ENCODE results near the gene SLC19A1. TPM values are rescaled to one million over a fixed set of nuclear protein-coding genes. Genes with fewer than 3 reads are reported as not detected.

The SLC19A1 gene
- total RNA-seq (2022): 16.0 and 25.4 TPM in 2 replicates
- percentile 43 among the genes with signal in this experiment for Bru-seq, nascent RNA
- BruChase-seq, experiment 1, labeled RNA remaining after a 6-hour chase: percentile 41 among the genes with signal in this experiment
- BruChase-seq, experiment 2, labeled RNA remaining after a 2-hour chase: percentile 47 among the genes with signal in this experiment
- long read RNA-seq, transcript SLC19A1-201 (6 exons, 3,811 nt): major isoform, 12 of 58 reads
- long read RNA-seq, partial matches to known transcripts: 15 of 58 reads
- long read RNA-seq, other reads (novel, unspliced or antisense): 31 of 58 reads

DNA sequence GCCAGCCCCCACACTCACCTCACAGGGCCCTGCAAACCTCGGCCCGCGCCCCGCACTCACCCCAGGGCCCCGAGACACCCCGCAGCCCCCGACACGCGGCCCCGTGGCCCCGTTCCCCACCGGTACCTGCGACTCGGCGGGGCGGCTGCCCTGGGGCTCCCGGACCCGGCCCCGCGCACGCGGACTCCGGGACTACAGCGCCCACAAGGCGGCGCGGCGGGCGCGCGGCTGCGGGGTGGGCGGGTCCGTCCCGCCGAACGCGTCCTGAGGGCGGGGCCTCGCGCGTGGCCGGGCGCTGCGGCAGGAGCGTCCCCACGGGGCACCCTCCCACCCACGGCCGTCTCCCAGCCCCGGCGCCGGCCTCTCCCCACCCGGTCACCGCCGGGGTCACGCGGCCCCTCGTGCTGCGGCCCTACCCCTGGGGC is at the start of gene SLC19A1:
Gene SLC19A1 (minus strand): TSS at position 199 of the 425 bp plus-strand sequence. CDS start 4,481 bp downstream, outside the sequence.
- no peaks in the 10 kb centered on the region for H3K36me3 Mint-ChIP-seq (ENCODE audit: insufficient read depth, unreplicated experiment)
- H3K9me3 Mint-ChIP-seq (ENCODE audit: unreplicated experiment): no peaks in the 10 kb centered on the region
- peak within 1 kb of the TSS; percentile 72 for H3K4me3 Mint-ChIP-seq (ENCODE audit: unreplicated experiment)
- peak; percentile 54 for DNase-seq (ENCODE audit: unreplicated experiment)
- H3K27ac Mint-ChIP-seq (ENCODE audit: low read depth, unreplicated experiment): no peak within 1 kb of the TSS
- no peaks in the 10 kb centered on the region for H3K27me3 Mint-ChIP-seq (ENCODE audit: insufficient read depth, unreplicated experiment)
- TF ChIP-seq, protein P1, sequence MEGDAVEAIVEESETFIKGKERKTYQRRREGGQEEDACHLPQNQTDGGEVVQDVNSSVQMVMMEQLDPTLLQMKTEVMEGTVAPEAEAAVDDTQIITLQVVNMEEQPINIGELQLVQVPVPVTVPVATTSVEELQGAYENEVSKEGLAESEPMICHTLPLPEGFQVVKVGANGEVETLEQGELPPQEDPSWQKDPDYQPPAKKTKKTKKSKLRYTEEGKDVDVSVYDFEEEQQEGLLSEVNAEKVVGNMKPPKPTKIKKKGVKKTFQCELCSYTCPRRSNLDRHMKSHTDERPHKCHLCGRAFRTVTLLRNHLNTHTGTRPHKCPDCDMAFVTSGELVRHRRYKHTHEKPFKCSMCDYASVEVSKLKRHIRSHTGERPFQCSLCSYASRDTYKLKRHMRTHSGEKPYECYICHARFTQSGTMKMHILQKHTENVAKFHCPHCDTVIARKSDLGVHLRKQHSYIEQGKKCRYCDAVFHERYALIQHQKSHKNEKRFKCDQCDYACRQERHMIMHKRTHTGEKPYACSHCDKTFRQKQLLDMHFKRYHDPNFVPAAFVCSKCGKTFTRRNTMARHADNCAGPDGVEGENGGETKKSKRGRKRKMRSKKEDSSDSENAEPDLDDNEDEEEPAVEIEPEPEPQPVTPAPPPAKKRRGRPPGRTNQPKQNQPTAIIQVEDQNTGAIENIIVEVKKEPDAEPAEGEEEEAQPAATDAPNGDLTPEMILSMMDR (IDR thresholded peaks at IDR 0.05; ENCODE audit: unreplicated experiment): peak; percentile 25
- POLR2A ChIA-PET: no interaction called here
- peaks cover 5% of the 10 kb centered on the region for H3K4me1 Mint-ChIP-seq (ENCODE audit: insufficient read depth, unreplicated experiment)
- intact Hi-C loops (cut with micrococcal nuclease): no loop called here
- CTCF ChIA-PET: no interaction called here
- no TSS peak for BruUV-seq (replicated peaks)

DNA sequence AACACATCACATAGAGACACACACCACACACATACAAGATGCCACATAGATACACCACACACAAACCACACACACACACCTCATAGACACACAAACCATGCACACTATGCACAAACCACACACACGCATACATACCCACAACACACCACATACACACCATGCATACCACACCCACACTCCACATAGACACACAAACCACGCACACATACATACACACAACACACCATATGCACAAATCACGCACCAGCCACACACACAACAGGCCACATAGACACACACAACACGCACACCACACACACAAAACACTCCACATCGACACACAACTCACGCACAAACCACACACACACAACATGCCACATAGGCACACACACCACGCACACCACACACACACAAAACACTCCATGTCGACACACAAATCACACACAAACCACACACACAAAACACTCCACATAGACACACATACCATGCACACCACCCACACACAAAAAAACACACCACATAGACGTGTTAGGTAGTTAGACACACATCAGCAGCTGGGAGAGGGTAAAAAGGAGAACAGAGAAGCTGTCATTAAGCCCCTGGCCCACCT is 49.5 kb upstream of the SLC19A1 start:
- H3K27ac Mint-ChIP-seq (ENCODE audit: low read depth, unreplicated experiment): no peak overlapping the region
- no peaks in the 10 kb centered on the region for H3K36me3 Mint-ChIP-seq (ENCODE audit: insufficient read depth, unreplicated experiment)
- H3K9me3 Mint-ChIP-seq (ENCODE audit: unreplicated experiment): peaks cover 24% of the 10 kb centered on the region
- no TSS peak for BruUV-seq (replicated peaks)
- no peaks in the 10 kb centered on the region for H3K4me1 Mint-ChIP-seq (ENCODE audit: insufficient read depth, unreplicated experiment)
- peaks cover 36% of the 10 kb centered on the region for H3K27me3 Mint-ChIP-seq (ENCODE audit: insufficient read depth, unreplicated experiment)
- TF ChIP-seq, protein P1 (IDR thresholded peaks at IDR 0.05; ENCODE audit: unreplicated experiment): no peak
- POLR2A ChIA-PET: interaction anchor here (0.6 kb wide), 1 partner anchor 31 kb away, joined by 3 read pairs; no protein-coding TSS in a partner anchor
- H3K4me3 Mint-ChIP-seq (ENCODE audit: unreplicated experiment): no peak overlapping the region
- CTCF ChIA-PET: interaction anchor here (0.7 kb wide), 1 partner anchor 52 kb away, joined by 3 read pairs; no protein-coding TSS in a partner anchor
- no peak for DNase-seq (ENCODE audit: unreplicated experiment)
- intact Hi-C loops (cut with micrococcal nuclease): no loop called here

DNA sequence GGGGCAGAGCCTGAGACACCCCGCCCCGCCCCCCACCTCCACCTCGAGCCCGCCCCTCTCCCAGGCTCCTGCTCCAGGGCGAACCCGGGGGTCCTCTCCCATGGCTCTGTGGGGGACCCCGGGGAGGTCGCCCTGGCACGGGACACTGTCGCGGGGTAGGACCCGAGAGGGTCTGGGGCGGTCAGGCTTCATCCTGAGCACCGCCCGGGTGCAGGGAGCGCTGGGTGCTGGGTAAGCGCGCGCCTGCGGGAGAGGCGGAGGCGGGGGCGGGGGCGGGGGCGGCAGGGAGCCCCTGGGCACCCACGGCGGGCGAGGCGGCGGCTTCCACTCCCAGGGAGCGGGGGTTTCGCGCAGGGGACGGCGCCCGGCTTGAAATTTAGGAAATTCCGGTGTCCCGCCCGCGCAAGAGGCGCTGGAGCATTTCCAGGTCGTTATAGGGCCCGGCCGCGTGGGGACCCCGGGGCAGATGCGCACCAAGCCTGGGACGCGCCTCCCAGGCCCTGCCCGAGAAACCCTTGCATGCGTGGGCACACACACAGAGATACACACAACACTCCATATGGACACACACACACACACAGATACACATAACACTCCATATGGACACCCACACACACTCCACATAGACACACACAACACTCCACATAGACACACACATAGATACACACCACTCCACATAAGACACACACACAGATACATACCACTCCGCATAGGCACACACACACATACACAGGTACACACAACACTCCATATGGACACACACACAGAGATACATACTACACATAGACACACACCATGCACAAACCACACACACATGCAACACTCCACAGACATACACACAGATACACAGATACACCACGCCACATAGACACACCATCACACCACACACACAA is 48.7 kb upstream of the SLC19A1 start:
- no TSS peak for BruUV-seq (replicated peaks)
- Mint-ChIP-seq H3K27me3 (ENCODE audit: insufficient read depth, unreplicated experiment) (peaks cover 36% of the 10 kb centered on the region), H3K27ac (ENCODE audit: low read depth, unreplicated experiment) (no peak overlapping the region), H3K4me1 (ENCODE audit: insufficient read depth, unreplicated experiment) (no peaks in the 10 kb centered on the region), H3K36me3 (ENCODE audit: insufficient read depth, unreplicated experiment) (no peaks in the 10 kb centered on the region), H3K4me3 (ENCODE audit: unreplicated experiment) (no peak overlapping the region), H3K9me3 (ENCODE audit: unreplicated experiment) (peaks cover 32% of the 10 kb centered on the region)
- CTCF ChIA-PET: no interaction called here
- intact Hi-C loops (cut with micrococcal nuclease): no loop called here
- TF ChIP-seq, protein P1 (IDR thresholded peaks at IDR 0.05; ENCODE audit: unreplicated experiment): no peak
- no peak for DNase-seq (ENCODE audit: unreplicated experiment)
- POLR2A ChIA-PET: no interaction called here

DNA sequence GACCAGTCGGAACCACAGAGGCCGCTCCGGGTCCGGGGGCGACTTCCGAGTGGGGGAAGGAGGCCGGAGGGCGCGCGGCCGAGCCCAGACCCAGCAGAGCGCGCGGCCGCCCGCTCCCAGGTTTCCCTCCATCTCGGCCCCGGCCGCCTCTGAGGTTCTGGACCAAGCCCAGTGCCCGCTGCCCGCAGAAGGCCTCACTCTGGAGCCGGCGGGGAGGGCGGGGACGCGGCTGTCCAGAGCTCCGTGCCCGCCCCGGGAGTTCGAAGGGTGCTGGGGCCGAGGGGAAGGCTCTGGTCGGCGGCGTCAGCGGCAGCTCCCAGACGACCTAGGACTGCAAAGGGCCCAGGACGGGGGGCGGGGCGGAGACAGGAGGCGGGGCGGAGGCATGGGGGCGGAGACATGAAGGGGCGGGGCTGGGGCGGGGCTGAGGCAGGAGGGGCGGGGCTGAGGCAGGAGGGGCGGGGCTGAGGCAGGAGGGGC is 48.0 kb upstream of the SLC19A1 start:
- DNase-seq (ENCODE audit: unreplicated experiment): no peak
- Mint-ChIP-seq H3K27me3 (ENCODE audit: insufficient read depth, unreplicated experiment) (peaks cover 30% of the 10 kb centered on the region), H3K36me3 (ENCODE audit: insufficient read depth, unreplicated experiment) (no peaks in the 10 kb centered on the region), H3K4me3 (ENCODE audit: unreplicated experiment) (no peak overlapping the region), H3K4me1 (ENCODE audit: insufficient read depth, unreplicated experiment) (no peaks in the 10 kb centered on the region), H3K9me3 (ENCODE audit: unreplicated experiment) (peaks cover 32% of the 10 kb centered on the region), H3K27ac (ENCODE audit: low read depth, unreplicated experiment) (no peak overlapping the region)
- intact Hi-C loops (cut with micrococcal nuclease): no loop called here
- BruUV-seq (replicated peaks): no TSS peak
- TF ChIP-seq, protein P1 (IDR thresholded peaks at IDR 0.05; ENCODE audit: unreplicated experiment): no peak
- ChIA-PET CTCF (no interaction called here), POLR2A (no interaction called here)
